Measurements from ENCODE around the gene KCNQ1. TPM values are rescaled to one million over a fixed set of nuclear protein-coding genes. Genes with fewer than 3 reads are reported as not detected.
A peak's percentile ranks its signal among the peaks of the same experiment; 100 is the strongest.

KCNQ1 gene
- total RNA-seq, 3 donors from 2014 or later = 15.5 to 44.7 (median 37.4) TPM

DNA sequence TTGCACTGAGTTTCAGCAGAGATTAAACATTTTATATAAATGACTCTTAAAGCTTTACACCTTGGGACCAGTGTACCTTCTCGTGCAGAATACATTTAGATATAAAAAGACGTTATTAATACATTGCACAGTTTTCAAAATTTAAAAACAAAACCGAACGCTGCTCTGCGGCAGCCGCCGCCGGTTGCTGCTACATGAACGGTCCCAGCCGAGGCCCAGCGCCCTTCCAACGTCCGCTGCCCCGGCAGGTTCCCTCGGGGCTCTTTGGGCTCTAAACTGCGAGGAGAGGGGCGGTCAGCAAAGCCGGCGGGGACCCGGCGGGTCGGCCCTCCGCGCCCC, 438.8 kb downstream of the KCNQ1 start:
- H3K4me3 ChIP-seq = peak overlapping the region; percentile 34
- intact Hi-C loops (cut with DNase I, micrococcal nuclease) = loop anchor here in 1 of 2 donors (10.0 kb wide), 1 partner anchor 189 kb away; the partner anchor contains the start of gene KCNQ1OT1
- TF ChIP-seq CTCF (IDR thresholded peaks at IDR 0.05) = no peak
- no peaks in the 10 kb centered on the region for H3K36me3 ChIP-seq (ENCODE audit: low read depth)
- ATAC-seq (no peak), DNase-seq (no peak)
- H3K9me3 ChIP-seq = no peaks in the 10 kb centered on the region
- H3K4me1 ChIP-seq (ENCODE audit: low read depth) = peaks cover 7% of the 10 kb centered on the region

DNA sequence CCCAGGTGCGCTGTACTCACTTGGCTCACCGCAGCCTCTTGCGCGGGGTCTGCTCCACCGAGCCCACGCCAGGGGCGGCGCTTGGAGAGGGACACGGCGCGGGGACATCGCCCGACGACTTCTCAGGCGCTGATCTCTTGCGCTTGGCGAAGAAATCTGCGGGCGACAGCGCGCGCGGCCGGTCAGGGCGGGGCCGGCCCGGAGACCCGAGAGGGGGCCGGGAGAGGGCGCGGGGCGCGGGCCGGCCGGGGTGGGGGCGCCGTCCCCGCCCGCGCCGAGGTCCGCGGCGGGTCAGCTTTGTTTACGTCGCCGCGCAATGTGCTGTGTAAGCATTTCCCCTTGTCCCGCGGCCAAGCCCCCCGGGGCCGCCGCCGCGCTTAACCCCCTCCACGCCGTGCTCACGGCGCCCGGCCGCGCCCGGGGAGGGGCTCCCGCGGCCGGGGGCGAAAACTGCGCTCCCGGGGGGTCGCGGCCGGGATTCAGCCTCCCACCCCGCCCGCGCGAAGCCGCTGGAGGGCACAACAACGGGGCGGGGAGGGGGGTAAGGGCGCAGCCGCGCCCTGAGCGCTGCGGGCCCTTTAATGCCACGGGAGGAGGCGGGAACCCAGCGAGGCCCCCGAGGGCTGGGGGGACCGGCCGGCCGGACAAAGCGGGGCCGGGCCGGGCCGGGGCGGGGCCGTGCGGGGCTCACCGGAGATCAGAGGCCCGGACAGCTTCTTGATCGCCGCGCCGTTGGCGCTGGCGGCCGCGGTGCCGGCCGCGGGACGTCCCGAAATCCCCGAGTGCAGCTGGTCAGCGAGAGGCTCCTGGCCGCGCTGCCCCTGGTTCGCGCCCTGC, 439.4 kb downstream of the KCNQ1 start:
- peak overlapping the region; percentile 34 for H3K4me3 ChIP-seq
- peaks cover 7% of the 10 kb centered on the region for H3K4me1 ChIP-seq (ENCODE audit: low read depth)
- H3K36me3 ChIP-seq (ENCODE audit: low read depth) = no peaks in the 10 kb centered on the region
- no peaks in the 10 kb centered on the region for H3K9me3 ChIP-seq
- DNase-seq (peak in 2 of 3 donors; percentile 57 to 64), ATAC-seq (no peak)
- intact Hi-C loops (cut with DNase I, micrococcal nuclease) = loop anchor here in 1 of 2 donors (10.0 kb wide), 1 partner anchor 189 kb away; the partner anchor contains the start of gene KCNQ1OT1
- TF ChIP-seq CTCF (IDR thresholded peaks at IDR 0.05) = no peak

DNA sequence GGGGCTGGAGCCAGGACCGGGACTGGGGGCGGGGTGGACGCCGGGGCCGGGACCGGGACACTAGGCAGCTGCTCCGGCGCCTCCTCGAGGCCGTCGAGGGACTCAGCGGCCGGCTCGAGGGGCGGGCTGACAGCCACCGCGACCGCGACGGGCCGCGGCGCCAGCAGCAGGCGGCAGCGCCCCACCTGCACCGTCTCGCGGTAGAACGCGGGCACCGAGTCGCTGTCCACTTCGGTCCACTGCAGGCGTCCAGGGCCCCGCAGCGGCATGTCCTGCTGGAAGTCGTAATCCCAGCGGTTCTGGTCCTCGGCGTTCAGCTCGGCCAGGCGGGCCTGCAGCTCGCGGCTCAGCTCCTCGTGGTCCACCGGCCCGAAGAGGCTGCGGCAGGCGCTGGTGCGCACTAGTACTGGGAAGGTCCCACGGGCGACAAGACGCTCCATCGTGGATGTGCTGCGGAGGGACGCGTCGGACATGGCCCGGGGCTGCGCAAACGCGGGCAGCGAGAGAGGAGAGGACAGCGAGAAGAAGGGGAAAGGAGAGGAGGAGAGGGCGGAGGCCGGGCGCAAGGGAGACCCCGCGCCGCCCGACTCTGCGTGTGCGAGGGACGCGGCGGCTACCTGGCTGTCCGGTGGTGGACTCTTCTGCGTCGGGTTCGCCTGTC, 440.3 kb downstream of the KCNQ1 start:
- intact Hi-C loops (cut with DNase I, micrococcal nuclease) = loop anchor here in 1 of 2 donors (10.0 kb wide), 1 partner anchor 190 kb away; the partner anchor contains the start of gene KCNQ1OT1
- Histone ChIP-seq H3K4me3 (peak overlapping the region; percentile 24), H3K36me3 (ENCODE audit: low read depth) (no peaks in the 10 kb centered on the region), H3K9me3 (no peaks in the 10 kb centered on the region), H3K4me1 (ENCODE audit: low read depth) (peaks cover 7% of the 10 kb centered on the region)
- TF ChIP-seq CTCF (IDR thresholded peaks at IDR 0.05) = no peak
- DNase-seq (peak; percentile 58 to 76 (median 70)), ATAC-seq (peak; percentile 60)

- TF ChIP-seq CTCF (IDR thresholded peaks at IDR 0.05) = no peak
- ATAC-seq = peak; percentile 88
Measured at GRCh38 chr11:2885678-2886081, 440.9 kb downstream of the KCNQ1 start, which contains the start of gene CDKN1C. Gene CDKN1C (minus strand): TSS chr11:2885775. CDS start chr11:2885456, 319 bp downstream.

DNA sequence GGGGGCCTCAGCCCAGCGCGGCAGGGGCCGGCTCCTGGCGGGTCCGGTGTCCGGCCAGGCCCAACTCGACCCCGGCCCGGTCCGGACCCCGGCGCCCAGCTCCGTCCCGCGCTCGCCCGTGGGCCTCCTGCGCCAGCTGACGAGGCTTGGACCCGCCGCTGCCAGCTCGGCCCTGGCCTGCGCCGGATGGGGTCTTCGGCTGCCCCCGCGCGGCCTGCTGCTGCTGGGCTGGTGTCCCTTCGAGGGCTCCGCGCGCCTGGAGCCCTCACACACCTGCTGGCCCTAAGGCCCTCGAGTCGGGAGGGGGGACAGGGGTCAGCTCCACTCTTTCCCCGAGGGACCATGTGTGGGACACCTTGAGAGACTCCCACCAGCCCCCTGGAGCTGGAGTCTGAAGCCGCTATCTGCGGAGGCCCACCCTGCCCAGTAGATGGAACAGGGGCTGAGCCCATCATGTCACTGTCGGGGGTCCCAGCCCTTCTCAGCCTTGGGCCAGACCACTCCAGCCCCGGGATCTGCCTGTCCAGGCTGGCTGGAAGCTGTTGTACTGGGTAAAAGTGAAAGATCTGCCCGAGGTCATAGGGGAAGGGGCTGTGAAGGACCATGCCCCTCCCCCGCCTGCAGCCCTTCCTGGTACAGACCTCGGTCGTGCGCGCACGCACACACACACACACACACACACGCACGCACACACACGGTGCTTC, 441.5 kb downstream of the KCNQ1 start:
- peak; percentile 62 to 69 (median 65) for DNase-seq
- TF ChIP-seq CTCF (IDR thresholded peaks at IDR 0.05) = no peak
- ATAC-seq = peak; percentile 1
- intact Hi-C loops (cut with DNase I, micrococcal nuclease) = loop anchor here in 1 of 2 donors (10.0 kb wide), 1 partner anchor 192 kb away; the partner anchor contains the start of gene KCNQ1OT1
- Histone ChIP-seq H3K4me1 (ENCODE audit: low read depth) (peaks cover 7% of the 10 kb centered on the region), H3K9me3 (no peaks in the 10 kb centered on the region), H3K4me3 (no peak overlapping the region), H3K36me3 (ENCODE audit: low read depth) (no peaks in the 10 kb centered on the region)

More at GRCh38 chr11:2885678-2886081, 440.9 kb downstream of the KCNQ1 start, which contains the start of gene CDKN1C:
- no peaks in the 10 kb centered on the region for H3K9me3 ChIP-seq
- H3K4me1 ChIP-seq (ENCODE audit: low read depth) = peaks cover 7% of the 10 kb centered on the region
- peak within 1 kb of the TSS; percentile 34 for H3K4me3 ChIP-seq
- H3K36me3 ChIP-seq (ENCODE audit: low read depth) = no peaks in the 10 kb centered on the region
- DNase-seq = peak; percentile 87 to 91 (median 91)
- intact Hi-C loops (cut with DNase I, micrococcal nuclease) = loop anchor here in 1 of 2 donors (10.0 kb wide), 1 partner anchor 191 kb away; the partner anchor contains the start of gene KCNQ1OT1
